Liver (tissue), 9 donors: ENCODE measurements around the gene ABCG2. TPM values are rescaled to one million over a fixed set of nuclear protein-coding genes. Genes with fewer than 3 reads are reported as not detected.

Experiments used
- DNase-seq: peaks from one replicate; pipeline ENCODE4 v3.0.0-alpha.2; 2017; ENCODE audit warnings: low spot score
- H3K27ac ChIP-seq, 2 donors: one replicate each; pipeline ENCODE4 v1.7.0; 2013; ENCODE audit warnings: inconsistent platforms in 2 of 2, low read length in 2 of 2, control low read depth in 1 of 2, low read depth in 1 of 2, mild to moderate bottlenecking in 1 of 2
- H3K27me3 ChIP-seq, 4 donors: one replicate each; pipeline versions ENCODE4 v1.6.1 to v1.7.0; 2013; ENCODE audit warnings: low read length in 3 of 4, inconsistent platforms in 1 of 4, mild to moderate bottlenecking in 1 of 4, moderate library complexity in 1 of 4; ENCODE audit not compliant: control insufficient read depth in 4 of 4, insufficient read depth in 4 of 4
- H3K36me3 ChIP-seq, 4 donors: one replicate each; pipeline versions ENCODE4 v1.6.1 to v1.7.0; 2013; ENCODE audit warnings: low read length in 3 of 4, mild to moderate bottlenecking in 3 of 4, low read depth in 1 of 4, moderate library complexity in 1 of 4; ENCODE audit not compliant: control insufficient read depth in 4 of 4, insufficient read depth in 3 of 4
- H3K4me1 ChIP-seq, 4 donors: one replicate each; pipeline versions ENCODE4 v1.6.1 to v1.7.0; 2013; ENCODE audit warnings: low read length in 3 of 4, mild to moderate bottlenecking in 3 of 4, moderate library complexity in 1 of 4; ENCODE audit not compliant: control insufficient read depth in 4 of 4, insufficient read depth in 4 of 4
- H3K4me3 ChIP-seq, 3 donors: one replicate each; pipeline versions ENCODE4 v1.6.1 to v1.7.0; 2013; ENCODE audit warnings: low read length in 3 of 3, control low read depth in 1 of 3, low read depth in 1 of 3, mild to moderate bottlenecking in 1 of 3
- H3K9ac ChIP-seq, 2 donors: one replicate each; pipeline ENCODE4 v1.7.0; 2013; ENCODE audit warnings: low read length in 2 of 2, mild to moderate bottlenecking in 2 of 2, moderate library complexity in 2 of 2, control low read depth in 1 of 2, low read depth in 1 of 2
- H3K9me3 ChIP-seq, 4 donors: one replicate each; pipeline versions ENCODE4 v1.6.1 to v1.7.0; 2013; ENCODE audit warnings: low read length in 3 of 4; ENCODE audit not compliant: control insufficient read depth in 4 of 4
- EGR1 ChIP-seq, 2 donors: IDR thresholded peaks; 2 replicates each; pipeline ENCODE4 v1.6.1; 2016 to 2018; ENCODE audit warnings: antibody characterized with exemption in 2 of 2, low read depth in 2 of 2
- FOXA1 ChIP-seq: IDR thresholded peaks from 2 replicates; pipeline ENCODE4 v1.6.1; 2016; ENCODE audit warnings: antibody characterized with exemption
- FOXA2 ChIP-seq: IDR thresholded peaks from 2 replicates; pipeline ENCODE4 v1.6.1; 2016; ENCODE audit warnings: antibody characterized with exemption
- HNF4A ChIP-seq, 2 donors: conservative IDR thresholded peaks; 2 replicates each; pipeline ENCODE4 v1.6.1; 2016; ENCODE audit warnings: antibody characterized with exemption in 2 of 2, mild to moderate bottlenecking in 2 of 2
- HNF4G ChIP-seq: IDR thresholded peaks from 2 replicates; pipeline ENCODE4 v1.6.1; 2016; ENCODE audit warnings: antibody characterized with exemption
- JUND ChIP-seq, 2 donors: IDR thresholded peaks; 2 replicates each; pipeline ENCODE4 v1.6.1; 2016; ENCODE audit warnings: antibody characterized with exemption in 2 of 2
- NR2F2 ChIP-seq: IDR thresholded peaks from 2 replicates; pipeline ENCODE4 v1.6.1; 2016; ENCODE audit warnings: antibody characterized with exemption
- RAD21 ChIP-seq, 2 donors: IDR thresholded peaks; 2 replicates each; pipeline ENCODE4 v1.6.1; 2016; ENCODE audit warnings: antibody characterized with exemption in 2 of 2, mild to moderate bottlenecking in 2 of 2
- RXRA ChIP-seq, 2 donors: IDR thresholded peaks; 2 replicates each; pipeline ENCODE4 v1.6.1; 2017 to 2018; ENCODE audit warnings: antibody characterized with exemption in 2 of 2, mild to moderate bottlenecking in 1 of 2
- SP1 ChIP-seq: IDR thresholded peaks from 2 replicates; pipeline ENCODE4 v1.6.1; 2018; ENCODE audit warnings: antibody characterized with exemption, mild to moderate bottlenecking
- TAF1 ChIP-seq: conservative IDR thresholded peaks from 2 replicates; pipeline ENCODE4 v1.6.1; 2016; ENCODE audit warnings: antibody characterized with exemption, mild to moderate bottlenecking
- YY1 ChIP-seq: IDR thresholded peaks from 2 replicates; pipeline ENCODE4 v1.6.1; 2016; ENCODE audit warnings: antibody characterized with exemption, mild to moderate bottlenecking
- WGBS: extraction: QIAGEN DNeasy Blood & Tissue Kit; methylation state at CpG from one replicate; pipeline ENCODE4 v1.1.7; 2013; 5-methylcytosine and 5-hydroxymethylcytosine counted together
- polyA plus RNA-seq, 2 donors: library from polyadenylated mRNA; stranded (reverse) in 1 of 2; unstranded in 1 of 2; fragments of 200-250 nt in 1 of 2; fragments of >200 nt in 1 of 2; fragmentation: Nextera tagmentation in 1 of 2; extraction: Ambion mirVana in 1 of 2; gene quantifications; one replicate each; pipeline versions ENCODE4 v1.2.1 to v1.2.3, GENCODE V29; 2013 to 2015
- total RNA-seq, 2 donors: library from RNA; depleted of rRNA; stranded (reverse); fragments of >200 nt; gene quantifications; one replicate each; pipeline ENCODE4 v1.2.3, GENCODE V29; 2014
- TF ChIP-seq, protein P1 (sequence below): IDR thresholded peaks from 2 replicates; pipeline ENCODE4 v1.6.1; 2016; ENCODE audit warnings: antibody characterized with exemption
- TF ChIP-seq, protein P2 (sequence below): fragments of 150-350 bp; IDR thresholded peaks from 2 replicates; pipeline ENCODE4 v1.5.1; 2017; ENCODE audit warnings: improper control_type of control experiment, low read depth, low read length; ENCODE audit not compliant: missing input control
- TF ChIP-seq, protein P3 (sequence below): IDR thresholded peaks from 2 replicates; pipeline ENCODE4 v1.6.1; 2016; ENCODE audit warnings: antibody characterized with exemption
- TF ChIP-seq, protein P4 (sequence below): IDR thresholded peaks from 2 replicates; pipeline ENCODE4 v1.6.1; 2016; ENCODE audit warnings: antibody characterized with exemption
- TF ChIP-seq, protein P5 (sequence below): IDR thresholded peaks from 2 replicates; pipeline ENCODE4 v1.6.1; 2016; ENCODE audit warnings: antibody characterized with exemption, mild to moderate bottlenecking
- donor health status: healthy.
- donor health status: healthy.
- donor health status: healthy.
- donor health status: healthy.
- donor health status: healthy.

Gene ABCG2
- total and polyA plus RNA-seq, 4 donors = 1.9 to 23.6 (median 7.0) TPM

DNA sequence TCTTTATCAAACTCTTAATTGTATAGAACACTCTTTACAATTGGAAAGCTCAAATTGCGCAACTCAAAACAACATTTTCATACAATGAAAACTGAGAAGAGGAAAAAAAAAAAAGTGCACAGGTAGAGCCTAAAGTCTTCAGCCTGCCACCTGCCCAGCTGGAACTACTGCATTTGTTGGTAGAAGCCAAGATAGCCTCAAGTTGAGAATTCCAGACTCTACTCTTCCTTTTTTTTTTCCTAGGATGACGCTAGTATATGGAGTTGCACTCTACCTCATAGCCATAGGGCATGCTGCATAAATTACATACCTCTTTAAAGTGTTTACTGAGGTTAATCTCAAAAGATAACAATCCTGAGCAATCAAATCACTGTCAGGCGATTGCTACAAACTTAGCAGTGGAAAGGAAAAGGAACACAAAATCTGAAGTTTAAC, 13.6 kb downstream of the ABCG2 start:
- no peak overlapping the region for H3K27ac ChIP-seq

DNA sequence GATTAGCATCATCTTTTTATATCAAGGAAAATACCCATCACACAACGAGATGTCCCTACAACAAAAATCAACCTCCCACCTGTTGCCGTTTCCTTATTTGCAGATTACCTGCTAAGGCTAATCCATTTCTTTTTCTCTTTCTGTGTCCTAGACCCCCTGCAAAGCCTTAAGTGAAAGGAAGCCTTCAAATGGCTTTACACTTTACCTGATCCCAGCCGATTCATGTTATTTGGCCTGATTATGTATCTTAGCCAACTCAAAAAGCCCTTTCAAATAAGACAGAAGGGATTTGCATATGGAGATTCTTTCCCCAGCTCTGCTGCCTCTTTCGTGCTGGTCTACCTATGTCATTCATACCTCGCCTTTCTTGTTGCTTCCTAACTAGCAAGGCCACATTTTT, 14.4 kb downstream of the ABCG2 start:
- Histone ChIP-seq H3K9me3 (no peaks in the 10 kb centered on the region), H3K27ac (no peak overlapping the region), H3K36me3 (no peaks in the 10 kb centered on the region), H3K27me3 (no peaks in the 10 kb centered on the region), H3K9ac (no peak overlapping the region), H3K4me1 (peaks cover 0 to 16% (median 5%) of the 10 kb centered on the region in 4 donors), H3K4me3 (no peak overlapping the region)
- DNase-seq = no peak
- 95% methylated on average over 5 of the region's 5 CpGs for WGBS
- TF ChIP-seq, protein P1, sequence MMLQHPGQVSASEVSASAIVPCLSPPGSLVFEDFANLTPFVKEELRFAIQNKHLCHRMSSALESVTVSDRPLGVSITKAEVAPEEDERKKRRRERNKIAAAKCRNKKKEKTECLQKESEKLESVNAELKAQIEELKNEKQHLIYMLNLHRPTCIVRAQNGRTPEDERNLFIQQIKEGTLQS = no peak
- TF ChIP-seq FOXA1 = no peak
- TF ChIP-seq, protein P2, sequence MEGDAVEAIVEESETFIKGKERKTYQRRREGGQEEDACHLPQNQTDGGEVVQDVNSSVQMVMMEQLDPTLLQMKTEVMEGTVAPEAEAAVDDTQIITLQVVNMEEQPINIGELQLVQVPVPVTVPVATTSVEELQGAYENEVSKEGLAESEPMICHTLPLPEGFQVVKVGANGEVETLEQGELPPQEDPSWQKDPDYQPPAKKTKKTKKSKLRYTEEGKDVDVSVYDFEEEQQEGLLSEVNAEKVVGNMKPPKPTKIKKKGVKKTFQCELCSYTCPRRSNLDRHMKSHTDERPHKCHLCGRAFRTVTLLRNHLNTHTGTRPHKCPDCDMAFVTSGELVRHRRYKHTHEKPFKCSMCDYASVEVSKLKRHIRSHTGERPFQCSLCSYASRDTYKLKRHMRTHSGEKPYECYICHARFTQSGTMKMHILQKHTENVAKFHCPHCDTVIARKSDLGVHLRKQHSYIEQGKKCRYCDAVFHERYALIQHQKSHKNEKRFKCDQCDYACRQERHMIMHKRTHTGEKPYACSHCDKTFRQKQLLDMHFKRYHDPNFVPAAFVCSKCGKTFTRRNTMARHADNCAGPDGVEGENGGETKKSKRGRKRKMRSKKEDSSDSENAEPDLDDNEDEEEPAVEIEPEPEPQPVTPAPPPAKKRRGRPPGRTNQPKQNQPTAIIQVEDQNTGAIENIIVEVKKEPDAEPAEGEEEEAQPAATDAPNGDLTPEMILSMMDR = no peak
- no peak for TF ChIP-seq RXRA (IDR thresholded peaks at IDR 0.05)
- no peak for TF ChIP-seq FOXA2
- TF ChIP-seq RAD21 (IDR thresholded peaks at IDR 0.05) = no peak
- TF ChIP-seq, protein P3, sequence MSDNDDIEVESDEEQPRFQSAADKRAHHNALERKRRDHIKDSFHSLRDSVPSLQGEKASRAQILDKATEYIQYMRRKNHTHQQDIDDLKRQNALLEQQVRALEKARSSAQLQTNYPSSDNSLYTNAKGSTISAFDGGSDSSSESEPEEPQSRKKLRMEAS = no peak
- TF ChIP-seq EGR1 (IDR thresholded peaks at IDR 0.05; ENCODE audit: low read depth in 2 of 2) = no peak
- no peak for TF ChIP-seq YY1

More for the DNA sequence above, 13.6 kb downstream of the ABCG2 start:
- no peak overlapping the region for H3K4me3 ChIP-seq
- H3K36me3 ChIP-seq = no peaks in the 10 kb centered on the region
- 84% methylated on average over 3 of the region's 3 CpGs for WGBS
- no peaks in the 10 kb centered on the region for H3K9me3 ChIP-seq
- H3K9ac ChIP-seq = no peak overlapping the region
- H3K4me1 ChIP-seq = peaks cover 0 to 16% (median 5%) of the 10 kb centered on the region in 4 donors
- H3K27me3 ChIP-seq = no peaks in the 10 kb centered on the region
- TF ChIP-seq, protein P1 = no peak
- TF ChIP-seq JUND (IDR thresholded peaks at IDR 0.05) (no peak), SP1 (no peak), TAF1 (no peak), RXRA (IDR thresholded peaks at IDR 0.05) (no peak), NR2F2 (no peak), FOXA1 (no peak), EGR1 (IDR thresholded peaks at IDR 0.05; ENCODE audit: low read depth in 2 of 2) (no peak), RAD21 (IDR thresholded peaks at IDR 0.05) (no peak), HNF4G (no peak), HNF4A (conservative IDR thresholded peaks at IDR 0.05) (no peak), YY1 (no peak)
- TF ChIP-seq, protein P4, sequence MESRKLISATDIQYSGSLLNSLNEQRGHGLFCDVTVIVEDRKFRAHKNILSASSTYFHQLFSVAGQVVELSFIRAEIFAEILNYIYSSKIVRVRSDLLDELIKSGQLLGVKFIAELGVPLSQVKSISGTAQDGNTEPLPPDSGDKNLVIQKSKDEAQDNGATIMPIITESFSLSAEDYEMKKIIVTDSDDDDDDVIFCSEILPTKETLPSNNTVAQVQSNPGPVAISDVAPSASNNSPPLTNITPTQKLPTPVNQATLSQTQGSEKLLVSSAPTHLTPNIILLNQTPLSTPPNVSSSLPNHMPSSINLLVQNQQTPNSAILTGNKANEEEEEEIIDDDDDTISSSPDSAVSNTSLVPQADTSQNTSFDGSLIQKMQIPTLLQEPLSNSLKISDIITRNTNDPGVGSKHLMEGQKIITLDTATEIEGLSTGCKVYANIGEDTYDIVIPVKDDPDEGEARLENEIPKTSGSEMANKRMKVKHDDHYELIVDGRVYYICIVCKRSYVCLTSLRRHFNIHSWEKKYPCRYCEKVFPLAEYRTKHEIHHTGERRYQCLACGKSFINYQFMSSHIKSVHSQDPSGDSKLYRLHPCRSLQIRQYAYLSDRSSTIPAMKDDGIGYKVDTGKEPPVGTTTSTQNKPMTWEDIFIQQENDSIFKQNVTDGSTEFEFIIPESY = no peak
- TF ChIP-seq, protein P2 = no peak
- TF ChIP-seq, protein P5, sequence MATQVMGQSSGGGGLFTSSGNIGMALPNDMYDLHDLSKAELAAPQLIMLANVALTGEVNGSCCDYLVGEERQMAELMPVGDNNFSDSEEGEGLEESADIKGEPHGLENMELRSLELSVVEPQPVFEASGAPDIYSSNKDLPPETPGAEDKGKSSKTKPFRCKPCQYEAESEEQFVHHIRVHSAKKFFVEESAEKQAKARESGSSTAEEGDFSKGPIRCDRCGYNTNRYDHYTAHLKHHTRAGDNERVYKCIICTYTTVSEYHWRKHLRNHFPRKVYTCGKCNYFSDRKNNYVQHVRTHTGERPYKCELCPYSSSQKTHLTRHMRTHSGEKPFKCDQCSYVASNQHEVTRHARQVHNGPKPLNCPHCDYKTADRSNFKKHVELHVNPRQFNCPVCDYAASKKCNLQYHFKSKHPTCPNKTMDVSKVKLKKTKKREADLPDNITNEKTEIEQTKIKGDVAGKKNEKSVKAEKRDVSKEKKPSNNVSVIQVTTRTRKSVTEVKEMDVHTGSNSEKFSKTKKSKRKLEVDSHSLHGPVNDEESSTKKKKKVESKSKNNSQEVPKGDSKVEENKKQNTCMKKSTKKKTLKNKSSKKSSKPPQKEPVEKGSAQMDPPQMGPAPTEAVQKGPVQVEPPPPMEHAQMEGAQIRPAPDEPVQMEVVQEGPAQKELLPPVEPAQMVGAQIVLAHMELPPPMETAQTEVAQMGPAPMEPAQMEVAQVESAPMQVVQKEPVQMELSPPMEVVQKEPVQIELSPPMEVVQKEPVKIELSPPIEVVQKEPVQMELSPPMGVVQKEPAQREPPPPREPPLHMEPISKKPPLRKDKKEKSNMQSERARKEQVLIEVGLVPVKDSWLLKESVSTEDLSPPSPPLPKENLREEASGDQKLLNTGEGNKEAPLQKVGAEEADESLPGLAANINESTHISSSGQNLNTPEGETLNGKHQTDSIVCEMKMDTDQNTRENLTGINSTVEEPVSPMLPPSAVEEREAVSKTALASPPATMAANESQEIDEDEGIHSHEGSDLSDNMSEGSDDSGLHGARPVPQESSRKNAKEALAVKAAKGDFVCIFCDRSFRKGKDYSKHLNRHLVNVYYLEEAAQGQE = no peak
- DNase-seq = no peak
